Heart left ventricle (tissue), 13 donors: ENCODE measurements around the gene LIF.

Experiments used
- CTCF ChIP-seq, 12 donors: fragments of 200-600 bp; sonication (generic) in 4 of 12; IDR thresholded peaks; one replicate each; pipeline versions ENCODE4 v1.5.0 to v1.8.0; 2018 to 2022; ENCODE audit warnings: antibody characterized with exemption in 12 of 12, mild to moderate bottlenecking in 5 of 12
- POLR2A ChIP-seq, 2 donors: fragments of 450-650 bp; IDR thresholded peaks; one replicate each; pipeline ENCODE4 v1.6.1; 2017; ENCODE audit warnings: antibody characterized with exemption in 2 of 2, mild to moderate bottlenecking in 2 of 2, moderate library complexity in 2 of 2
- donor health status: ischemic (EF 13 %, LVEDD 7.1; RV severe dilation, severe dysfunction).
- donor health status: DM: no; HTN: yes; CAD: no.
- donor health status: DM: no; HTN: no; CAD: no.
- donor health status: ischemic (EF 25% LVEDD 6.9; RV normal size, moderate dysfunction).
- donor health status: ischemic (EF 25% LVEDD 5.7; RV mildly dilated, moderate dysfunction).
- donor health status: ischemic (EF 35%, LVEDD 5.7; RV mildly dilated, moderate dysfunction).
- donor health status: nonischemic (EF 11% LVEDD 7.7; RV severe dilation, severe dysfunction).
- donor health status: DM: yes; HTN: yes; CAD: no.
- donor health status: PGD.
- donor health status: ischemic (EF 29% LVEDD 5.4; RV normal size, mild dysfunction).
- donor health status: nonischemic (EF 23%, LVEDD 6.1; RV moderate dilation, normal function).

GRCh38 chr22:30230330-30230729 lies 16.2 kb downstream of the LIF start:
- no peak for TF ChIP-seq CTCF (IDR thresholded peaks at IDR 0.05)
- no peak for TF ChIP-seq POLR2A (IDR thresholded peaks at IDR 0.05)
